GM12892 (cell line): ENCODE results near the gene CDON.

Source experiments
- POLR2A ChIP-seq: IDR thresholded peaks from 2 replicates; pipeline ENCODE4 v1.6.1; 2011; ENCODE audit warnings: low read depth, low read length, control low read depth
- POLR2AphosphoS5 ChIP-seq: IDR thresholded peaks from 2 replicates; pipeline ENCODE4 v1.6.1; 2011; ENCODE audit warnings: low read depth, low read length, control low read depth

DNA sequence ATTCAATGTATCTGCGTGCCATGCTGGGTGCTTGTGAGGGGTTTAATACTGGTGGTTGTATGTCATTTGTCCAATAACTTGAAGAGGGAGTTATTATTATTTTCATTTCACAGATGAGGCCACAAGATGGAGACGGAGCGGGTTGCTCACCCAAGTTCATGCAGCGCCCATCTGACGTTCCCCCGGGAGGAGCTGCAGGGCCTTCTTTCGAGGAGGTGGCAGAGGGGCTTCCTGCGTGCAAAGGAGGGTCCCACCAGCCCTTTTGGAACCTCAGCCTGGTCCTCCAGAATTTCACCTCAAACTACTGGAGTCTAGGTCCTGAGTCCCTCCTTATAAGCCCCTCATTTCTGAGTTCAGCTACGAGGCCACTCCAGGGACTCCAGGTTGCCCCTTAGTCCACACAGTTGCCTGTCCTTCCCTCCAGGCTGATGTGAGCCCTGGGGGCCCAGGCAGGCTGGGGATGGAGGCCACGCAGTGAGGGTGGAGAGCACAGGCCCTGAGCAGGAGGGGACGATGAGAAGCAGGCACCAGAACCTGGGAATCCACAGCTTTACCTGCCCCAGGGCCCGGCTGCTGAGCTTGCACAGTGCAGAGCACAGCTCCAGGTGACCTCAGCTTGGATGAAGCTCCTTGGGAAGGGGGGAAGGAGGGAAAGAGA lies 119.8 kb downstream of the CDON start:
- TF ChIP-seq POLR2A (no peak), POLR2AphosphoS5 (no peak)
